HG03103 (cell line): ENCODE measurements around the gene LIME1.

Source experiments
- ATAC-seq: cut with Tn5 transposase; IDR thresholded peaks from one replicate; pipeline ENCODE4 v1.9.1; 2021; ENCODE audit warnings: low read depth; ENCODE audit not compliant: unreplicated experiment

The LIME1 gene

DNA sequence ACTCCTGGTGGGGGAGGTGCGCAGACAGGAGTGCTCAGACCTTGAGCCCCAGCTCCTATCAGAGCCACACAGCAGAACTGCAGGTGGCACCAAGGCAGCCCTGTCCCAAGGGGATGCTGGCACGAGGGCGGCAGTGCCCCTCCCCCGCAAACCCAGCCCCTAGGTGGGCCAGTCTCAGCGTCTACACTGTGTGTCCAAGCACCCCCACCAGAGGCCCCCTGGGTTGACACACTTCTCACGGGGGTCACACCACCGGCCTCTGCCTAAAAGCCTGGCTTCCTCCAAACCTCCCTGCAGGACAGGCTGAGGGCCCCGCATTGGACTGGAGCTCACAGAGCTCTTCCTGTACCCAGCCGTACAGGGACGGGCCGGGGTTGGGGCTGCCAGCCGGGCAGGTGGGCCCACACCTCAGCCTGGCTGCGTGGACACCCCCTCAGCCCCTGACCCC, 11.2 kb downstream of the LIME1 start:
- no peak for ATAC-seq

DNA sequence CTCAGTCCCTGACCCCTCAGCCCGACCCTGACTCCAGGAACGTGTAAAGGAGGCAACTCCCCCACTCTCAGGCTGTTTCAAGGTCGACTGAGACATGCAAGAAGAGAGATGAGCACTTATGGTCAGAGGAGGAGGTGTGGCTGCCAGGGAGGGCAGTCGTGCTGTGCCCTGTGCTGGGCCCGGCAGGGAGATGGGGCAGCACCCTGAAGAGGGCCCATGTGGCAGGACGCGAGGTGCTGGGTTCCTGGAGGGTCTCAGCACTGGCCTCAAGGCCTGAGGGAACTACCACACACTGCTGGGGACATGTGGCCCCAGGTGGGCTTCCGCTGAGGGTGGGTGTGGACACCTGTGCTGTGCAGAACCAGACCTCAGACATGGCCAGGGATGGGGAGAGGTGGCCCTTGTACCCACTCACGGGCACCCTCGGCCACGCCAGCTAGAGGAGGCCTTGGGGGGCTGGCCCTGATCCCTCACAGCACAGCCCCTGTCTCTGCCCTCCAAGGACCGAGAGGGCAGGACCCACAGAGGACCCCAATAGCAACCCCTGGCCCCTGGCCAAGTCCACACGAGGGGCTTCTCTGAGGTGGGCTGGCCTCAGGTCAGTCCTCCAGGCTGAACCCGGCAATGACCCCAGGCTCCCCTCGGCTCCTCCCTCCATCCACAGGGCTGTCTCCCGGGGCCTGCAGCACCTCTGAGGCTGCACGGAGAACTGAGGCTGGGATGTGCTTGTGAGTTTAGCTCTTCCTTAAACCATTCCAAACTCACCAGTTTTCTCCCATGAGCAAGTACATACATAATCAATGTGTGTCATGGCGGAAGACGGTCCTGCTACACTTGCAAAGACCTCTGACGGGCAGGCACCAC, 11.8 kb downstream of the LIME1 start:
- no peak for ATAC-seq

DNA sequence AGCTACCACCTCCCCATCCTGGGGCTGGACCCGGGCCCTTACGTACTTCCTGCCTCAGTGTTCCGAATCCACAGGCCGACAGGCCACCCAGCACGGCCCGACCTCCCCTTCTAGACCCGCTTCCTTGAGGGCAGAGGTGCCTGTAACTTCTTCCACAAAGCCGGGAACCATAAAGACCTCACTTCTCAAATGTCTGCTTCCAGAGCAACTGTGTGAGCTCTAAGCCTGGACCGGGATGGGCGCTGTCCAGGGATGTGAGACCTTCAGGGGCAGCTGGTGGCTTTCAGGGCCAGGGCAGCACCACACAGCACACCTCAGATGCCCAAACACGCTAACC, 12.4 kb downstream of the LIME1 start:
- no peak for ATAC-seq

DNA sequence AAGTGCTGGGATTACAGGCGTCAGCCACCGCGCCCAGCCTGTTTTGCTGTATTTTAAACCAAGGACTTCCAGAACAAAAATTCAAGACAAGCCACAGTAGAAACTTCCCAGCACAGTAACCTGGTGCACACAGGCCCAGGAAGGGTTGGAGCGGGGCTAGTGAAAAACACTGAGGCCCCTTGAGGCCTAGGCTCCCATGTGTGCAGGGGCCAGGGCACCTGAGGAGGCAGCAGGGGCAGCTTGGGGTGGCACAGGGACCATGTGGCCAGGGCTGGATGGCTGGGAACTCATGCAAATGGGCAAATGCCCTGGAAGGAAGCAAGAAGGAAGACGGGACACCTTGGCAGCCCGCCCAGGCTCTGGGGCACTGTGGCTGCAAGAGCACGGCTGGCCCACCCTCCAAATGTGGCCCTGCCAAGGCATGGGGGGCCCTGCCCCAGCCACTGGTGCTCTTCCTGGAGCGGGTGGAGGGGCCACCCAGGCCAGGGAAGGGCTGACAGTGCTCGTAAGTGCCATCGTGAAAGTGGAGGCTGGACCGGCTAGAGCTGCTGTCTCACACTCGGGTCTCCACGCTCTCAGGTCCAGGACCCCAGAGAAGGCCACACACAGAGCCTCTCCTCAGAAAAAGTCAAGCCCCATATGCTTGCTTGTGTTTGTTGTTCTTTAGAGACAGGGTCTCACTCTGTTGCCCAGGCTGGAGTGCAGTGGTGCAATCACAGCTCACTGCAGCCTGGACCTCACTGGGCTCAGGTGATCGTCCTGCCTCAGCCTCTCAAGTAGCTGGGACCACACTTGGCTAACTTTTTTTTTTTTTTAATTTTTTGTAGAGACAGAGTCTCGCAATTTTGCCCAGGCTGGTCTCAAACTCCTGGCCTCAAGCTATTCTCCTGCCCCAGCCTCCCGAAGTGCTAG, 13.4 kb downstream of the LIME1 start:
- no peak for ATAC-seq

DNA sequence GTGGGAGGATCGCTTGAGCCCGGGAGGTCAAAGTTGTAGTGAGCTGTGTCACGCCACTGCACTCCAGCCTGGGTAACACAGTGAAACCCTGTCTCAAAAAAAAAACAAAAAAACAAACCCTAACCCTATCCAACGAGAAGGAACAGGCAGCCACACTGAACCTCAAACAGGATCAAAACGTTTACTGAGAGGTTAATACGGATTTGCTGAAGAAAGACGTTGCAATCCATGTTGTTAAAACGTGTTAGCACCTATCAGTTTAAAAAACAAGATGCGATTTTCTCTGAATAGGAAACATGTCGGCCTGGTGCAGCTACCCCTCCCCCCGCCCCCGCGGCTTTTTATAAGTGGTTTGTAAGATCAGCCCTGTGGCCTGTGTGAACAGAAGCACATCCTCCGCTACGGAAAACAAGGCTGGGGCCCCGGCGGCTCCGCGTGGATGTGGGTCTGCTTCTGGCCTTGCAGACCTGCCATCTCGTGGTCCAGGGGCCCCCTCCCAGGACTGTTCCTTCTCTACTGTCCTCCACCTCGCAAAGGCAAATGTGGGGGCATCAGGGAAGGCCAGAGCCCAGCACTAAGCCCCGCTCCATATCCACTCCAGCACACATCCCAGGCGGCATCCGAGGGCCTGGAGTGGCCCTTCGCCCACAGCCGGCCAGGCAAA, 14.5 kb downstream of the LIME1 start:
- ATAC-seq = no peak

DNA sequence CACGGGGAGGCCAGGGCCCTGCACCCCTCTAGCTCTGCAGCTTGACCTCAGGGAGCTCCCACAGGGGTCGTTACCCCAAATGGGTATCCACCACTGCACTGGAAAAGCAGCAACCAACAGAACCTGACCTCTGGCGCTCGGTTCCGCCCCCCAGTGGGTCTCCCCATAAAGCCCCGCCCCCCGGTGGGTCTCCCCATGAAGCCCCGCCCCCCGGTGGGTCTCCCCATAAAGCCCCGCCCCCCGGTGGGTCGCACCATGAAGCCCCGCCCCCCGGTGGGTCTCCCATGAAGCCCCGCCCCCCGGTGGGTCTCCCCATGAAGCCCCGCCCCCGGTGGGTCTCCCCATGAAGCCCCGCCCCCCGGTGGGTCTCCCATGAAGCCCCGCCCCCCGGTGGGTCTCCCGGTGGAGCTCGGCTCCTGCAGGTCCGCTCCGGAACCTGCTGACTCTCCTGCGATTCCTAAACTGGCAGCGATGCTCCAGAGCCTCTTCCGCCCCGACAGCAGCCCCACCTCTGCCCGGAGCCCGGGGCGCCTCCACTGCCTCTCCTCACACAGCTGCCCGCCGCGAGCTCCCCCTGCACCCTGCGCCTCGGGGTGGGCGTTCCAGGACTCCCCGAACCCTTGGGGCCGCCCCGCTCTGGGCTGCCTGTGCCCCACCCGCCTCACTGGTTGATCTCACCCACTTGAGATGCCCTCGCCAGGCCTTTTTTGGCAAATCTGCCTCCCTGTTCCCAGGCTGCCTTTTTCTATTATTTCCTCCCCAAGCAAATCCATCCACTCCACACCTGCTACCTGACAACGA, 15.2 kb downstream of the LIME1 start:
- ATAC-seq = no peak

DNA sequence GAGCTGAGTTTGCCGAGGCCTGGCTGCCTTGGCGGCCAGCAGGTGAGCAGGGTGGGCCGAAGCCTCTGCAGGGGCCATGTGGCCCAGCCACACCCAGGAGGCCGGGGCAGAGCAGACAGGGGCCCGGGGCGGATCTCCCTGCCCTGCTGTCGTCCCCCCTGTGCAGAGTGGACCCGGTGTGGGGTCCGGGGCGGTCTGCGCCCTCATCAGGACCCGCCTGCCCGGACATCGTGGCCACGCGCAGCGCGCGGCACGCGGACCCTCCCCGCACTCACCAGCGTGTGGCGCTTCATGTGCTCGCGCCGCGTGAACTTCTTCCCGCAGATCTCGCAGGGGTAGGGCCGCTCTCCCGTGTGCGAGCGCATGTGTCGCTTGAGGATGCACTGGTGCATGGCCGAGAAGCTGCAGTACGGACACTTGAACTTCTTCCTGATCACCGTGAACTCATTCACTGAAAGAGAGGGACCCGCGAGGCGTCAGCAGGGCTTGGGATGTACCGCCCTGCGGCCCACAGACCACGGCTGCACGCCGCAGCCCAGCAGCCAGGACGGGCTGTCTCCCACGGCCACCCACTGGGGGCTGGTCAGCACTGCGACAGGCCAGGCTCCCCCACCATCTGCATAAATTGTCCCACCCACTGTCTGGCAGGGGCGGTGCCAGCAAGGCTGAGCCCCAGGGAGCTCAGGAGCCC, 16.1 kb downstream of the LIME1 start:
- ATAC-seq = no peak

DNA sequence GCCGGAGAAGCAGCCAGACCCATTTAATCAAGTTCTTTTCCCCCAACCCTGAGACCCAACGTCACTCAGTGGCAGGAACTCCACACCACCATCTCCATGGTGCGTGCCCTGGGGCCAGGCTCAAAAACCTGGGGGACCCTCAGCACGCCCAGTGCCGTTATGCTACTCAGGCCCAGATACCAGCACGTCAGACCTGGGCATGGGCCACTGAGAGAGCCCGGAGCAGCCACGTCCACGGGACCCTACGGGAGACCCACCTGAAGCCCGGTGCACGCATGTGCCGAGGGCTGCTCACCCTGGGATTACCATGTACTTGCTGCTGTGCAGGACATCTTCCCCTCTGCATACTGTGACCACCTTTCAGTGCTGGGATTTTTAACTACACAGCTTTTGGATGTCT, 16.9 kb downstream of the LIME1 start:
- ATAC-seq = no peak

DNA sequence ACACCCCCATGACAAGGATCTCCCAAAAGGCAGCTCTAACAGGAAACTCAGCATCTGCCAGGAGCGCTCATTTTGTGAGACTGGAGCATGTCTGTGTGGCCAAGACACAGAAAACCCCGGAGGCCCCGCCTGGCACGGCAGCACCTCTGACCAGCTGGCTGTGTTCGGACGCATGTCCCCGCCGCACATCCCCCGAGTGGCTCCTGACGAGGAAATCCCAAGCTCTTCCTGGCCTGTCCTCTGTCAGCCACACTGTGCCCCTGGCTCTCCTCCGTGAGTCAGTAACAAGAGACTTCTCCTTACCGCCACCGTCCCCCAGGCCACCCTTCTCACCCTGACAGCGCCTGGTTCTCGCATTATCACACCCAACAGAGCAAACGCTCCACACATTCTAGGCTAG, 17.5 kb downstream of the LIME1 start:
- ATAC-seq = no peak

DNA sequence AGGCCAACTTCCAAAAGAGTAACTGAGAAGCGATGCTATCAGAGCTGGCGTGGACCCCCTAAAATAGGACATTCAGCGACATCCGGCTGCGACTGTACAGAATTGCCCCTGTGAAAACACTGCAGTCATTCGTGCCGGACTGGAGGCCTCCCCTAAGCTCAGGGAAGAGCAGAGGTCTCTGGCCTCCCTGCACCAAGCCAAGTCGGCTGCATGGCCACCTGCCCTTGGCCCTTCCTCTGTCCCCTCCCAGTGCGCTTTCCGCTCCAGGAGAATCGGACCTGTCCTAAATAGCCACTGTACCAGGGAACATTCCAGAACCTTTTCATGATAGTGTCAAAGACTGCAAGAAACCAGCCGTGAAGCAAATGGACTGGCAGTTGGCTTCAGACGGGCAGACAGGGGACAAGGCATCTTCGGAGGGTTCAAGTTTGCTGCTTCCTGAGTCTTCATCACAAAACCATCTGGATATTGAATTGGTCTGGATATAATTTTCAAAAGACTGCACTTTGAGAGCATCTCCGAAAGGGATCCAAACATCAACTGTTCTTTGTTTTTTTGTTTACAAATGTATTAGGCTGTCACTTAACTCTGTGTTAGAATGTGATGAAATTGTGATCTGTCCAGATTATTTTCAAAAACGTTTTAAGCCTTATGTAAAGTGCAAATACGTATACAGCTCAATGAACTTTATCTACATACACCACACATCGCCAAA, 19.6 kb downstream of the LIME1 start:
- no peak for ATAC-seq

DNA sequence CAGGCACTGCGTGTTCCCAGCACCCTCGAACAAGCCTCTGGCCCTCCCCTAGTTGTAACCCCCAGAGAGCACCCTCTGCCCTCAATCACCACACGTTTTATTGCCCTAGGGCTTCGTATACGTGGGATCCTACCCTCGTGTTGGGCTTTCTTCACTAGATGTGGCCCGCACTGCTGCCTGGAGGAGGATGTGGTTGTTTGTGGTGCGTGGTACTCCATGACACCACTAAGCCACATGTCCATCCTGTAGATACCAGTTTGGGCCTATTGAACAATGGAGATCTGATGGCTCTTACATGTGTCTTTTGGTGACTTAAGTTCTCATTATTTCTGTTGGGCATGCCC, 20.2 kb downstream of the LIME1 start:
- ATAC-seq = no peak

DNA sequence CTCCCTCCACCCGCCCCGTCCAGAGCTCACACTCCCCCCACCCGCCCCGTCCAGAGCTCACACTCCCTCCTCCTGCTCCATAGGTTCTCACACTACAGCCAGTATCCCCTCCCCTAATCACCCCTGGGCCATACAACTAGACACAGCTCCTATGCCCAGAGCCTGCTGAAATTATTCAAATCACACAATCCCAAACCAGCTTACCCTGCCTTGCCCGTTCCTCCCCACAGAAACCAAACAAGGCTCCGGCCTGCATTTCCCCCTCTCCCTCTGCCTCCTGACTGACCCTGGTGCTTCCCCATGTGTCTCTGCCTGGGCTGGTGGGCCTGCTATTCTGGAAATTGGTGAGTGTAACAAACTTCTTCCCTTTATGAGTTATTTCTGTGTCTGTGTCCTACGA, 21.7 kb downstream of the LIME1 start:
- no peak for ATAC-seq

DNA sequence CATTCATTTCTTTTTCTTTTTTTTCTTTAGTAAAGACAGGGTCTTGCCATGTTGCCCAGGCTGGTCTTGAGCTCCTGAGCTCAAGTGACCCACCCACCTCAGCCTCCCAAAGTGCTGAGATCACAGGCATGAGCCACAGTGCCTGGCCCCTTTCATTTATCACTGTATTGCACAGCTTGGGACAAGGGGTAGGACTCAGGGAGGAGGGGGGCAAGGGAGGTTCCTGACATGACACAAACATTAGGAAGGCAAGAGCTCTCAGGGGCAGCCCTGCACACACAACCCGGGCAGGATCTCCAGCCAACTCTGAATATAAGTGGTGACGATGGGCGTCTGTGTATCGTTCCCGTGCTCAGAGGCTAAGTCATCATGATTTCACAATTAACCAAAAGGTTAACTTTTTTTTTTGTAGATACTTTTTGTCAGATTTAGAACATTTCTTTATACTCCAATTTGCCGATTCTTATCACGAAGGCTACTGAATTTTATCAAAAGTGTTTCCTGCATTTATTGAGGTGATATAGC, 23.0 kb downstream of the LIME1 start:
- ATAC-seq = no peak

DNA sequence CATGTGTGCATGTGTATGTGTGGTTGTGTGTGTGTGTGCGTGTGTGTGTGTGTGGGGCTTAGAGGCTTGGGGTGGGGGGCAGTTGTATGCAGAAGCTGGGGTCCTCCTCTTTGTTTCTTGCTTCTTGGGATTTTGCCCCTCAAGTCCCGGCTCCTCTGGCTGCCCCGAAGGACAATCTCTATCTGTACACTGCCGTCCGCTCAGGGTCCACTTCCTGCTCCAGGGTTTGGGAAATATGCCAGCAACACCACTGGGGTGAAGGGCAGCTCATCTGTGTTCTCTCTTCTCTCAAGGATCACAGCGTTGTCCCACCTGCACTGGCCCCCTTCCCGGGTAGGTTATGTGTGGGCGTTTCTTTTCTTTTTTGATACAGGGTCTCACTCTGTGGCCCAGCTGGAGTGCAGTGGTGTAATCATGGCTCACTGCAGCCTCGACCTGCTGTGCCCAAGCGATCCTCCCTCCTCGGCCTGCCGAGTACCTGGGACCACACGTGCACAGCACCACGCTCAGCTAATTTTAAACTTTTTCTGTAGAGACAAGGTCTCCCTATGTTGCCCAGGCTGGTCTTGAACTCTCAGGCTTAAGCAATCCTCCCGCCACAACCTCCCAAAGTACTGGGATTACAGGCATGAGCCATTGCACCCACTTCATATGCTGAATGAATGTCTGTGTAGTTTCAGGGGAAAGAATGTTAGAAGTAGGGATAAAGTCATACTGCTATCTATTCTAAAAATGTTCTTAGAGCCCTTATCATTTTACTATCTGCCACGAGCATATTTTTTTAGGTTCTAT, 28.8 kb downstream of the LIME1 start:
- no peak for ATAC-seq

DNA sequence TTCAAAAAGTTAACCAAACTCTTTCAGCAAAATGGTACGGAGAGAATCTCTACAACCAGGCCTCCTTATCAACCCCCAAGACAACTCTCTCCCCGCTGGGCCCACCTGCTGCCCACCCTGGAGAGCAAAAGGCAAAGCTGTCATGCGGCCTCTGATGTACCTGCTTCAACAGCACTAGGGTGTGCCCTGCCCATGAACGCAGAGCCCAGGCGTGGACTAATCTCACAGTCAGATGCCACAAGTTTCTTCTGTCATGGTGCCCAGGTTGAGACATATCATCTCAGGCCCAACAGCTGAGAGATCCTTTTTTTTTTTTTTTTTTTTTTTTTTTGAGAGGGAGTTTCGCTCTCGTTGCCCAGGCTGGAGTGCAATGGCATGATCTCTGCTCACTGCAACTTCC, 29.4 kb downstream of the LIME1 start:
- ATAC-seq = no peak

DNA sequence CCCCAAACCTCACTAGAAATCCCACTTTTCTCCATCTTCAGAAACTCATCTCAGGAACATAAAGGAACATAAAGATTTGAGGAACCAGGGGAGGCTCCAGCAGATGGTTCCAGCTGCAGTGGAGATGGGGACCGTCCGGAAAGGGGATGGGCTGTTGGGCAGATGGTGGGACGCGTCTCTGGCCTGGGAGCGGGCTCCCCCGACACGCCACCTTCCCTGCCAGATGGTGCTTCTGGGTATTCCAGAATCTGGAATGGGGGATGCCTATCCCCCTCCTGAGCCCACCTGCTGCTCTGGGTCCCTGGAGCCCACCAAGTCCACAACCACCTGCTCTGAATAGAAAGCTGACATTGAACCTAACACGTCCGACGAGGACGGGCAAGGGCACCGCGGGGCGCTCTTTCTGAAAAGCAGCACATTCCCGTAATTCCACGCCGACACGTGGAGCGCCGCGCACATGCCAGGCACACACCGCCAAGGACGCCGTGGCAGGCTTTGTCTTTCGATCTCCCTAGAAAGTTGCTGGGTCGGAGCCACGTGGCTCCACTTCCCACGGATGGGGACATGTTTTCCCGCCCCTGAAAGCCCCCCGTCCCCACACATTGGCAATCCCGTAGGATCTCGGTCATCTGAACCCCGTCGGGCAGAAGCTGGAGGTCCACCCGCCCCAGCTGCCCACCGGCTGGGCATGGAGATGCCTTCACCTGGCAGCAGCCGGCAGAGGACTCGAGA, 30.4 kb downstream of the LIME1 start:
- no peak for ATAC-seq

DNA sequence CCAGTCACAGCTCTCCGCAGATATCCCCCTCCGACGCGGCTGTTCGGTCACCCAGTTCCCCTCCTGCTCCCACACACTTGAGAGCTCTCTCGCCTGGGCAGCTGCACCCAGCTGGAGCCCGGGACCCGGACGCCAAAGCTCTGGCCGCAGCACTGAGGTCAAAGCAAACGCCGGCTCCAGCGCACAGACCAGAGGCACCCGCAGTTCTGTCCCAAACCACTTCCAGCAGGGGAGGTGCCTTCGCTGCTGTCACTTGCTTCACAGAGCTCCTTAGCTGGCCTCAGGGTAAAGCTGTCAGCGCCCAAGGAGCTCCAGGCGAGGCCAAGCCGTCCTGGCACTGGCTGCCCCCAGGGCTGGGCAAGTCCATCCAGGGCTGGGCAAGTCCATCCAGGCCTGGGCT, 31.0 kb downstream of the LIME1 start:
- no peak for ATAC-seq

DNA sequence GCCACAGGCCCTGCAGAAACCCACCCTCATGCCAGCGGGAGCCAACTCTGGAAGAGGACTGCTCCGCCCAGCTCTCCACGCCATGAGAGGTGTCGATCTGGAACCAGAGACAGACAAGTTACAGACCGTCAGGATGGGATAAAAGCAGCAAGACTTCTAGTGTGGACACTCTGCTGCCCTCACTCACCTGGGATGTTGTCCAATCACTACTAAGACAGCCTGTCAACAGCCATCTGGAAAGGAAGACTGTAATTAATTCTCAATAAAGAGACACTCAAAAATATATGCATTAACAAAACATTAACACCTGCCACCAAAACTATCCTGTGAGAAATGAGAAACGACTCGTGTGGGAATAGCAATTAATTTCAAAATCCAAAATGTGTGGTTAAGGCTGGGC, 31.4 kb downstream of the LIME1 start:
- no peak for ATAC-seq
